Activated B cell treated with CpG ODN at 0.5 μM for 24 hours (primary cell): ENCODE data around the gene TP53I3. TPM values are rescaled to one million over a fixed set of nuclear protein-coding genes. Genes with fewer than 3 reads are reported as not detected.
"Not testable (repeated sequence)": the region's sequence is repeated elsewhere in the genome, so short reads cannot be mapped to it uniquely, and the experiment has no call there.

Experiments
- ATAC-seq: fragments of 200-7000 bp; cut with Tn5 transposase; one replicate; pipeline ENCODE4 v1.10.0; 2021; ENCODE audit warnings: low read depth, mild to moderate bottlenecking, moderate library complexity
- CTCF ChIA-PET: fragments of 350-600 bp; sonication (Branson Sonifier 250); formaldehyde crosslinking; loops from one replicate; lab custom pipeline; 2021; ENCODE audit warnings: antibody characterized with exemption; lab: Charles Lee
- POLR2A ChIA-PET: fragments of 350-600 bp; sonication (Branson Sonifier 250); formaldehyde crosslinking; loops from one replicate; lab custom pipeline; 2021; ENCODE audit warnings: antibody characterized with exemption; lab: Charles Lee
- DNase-seq: peaks from one replicate; pipeline ENCODE4 v3.0.0; 2022
- H3K27ac Mint-ChIP-seq: one replicate; pipeline ENCODE4 v1.8.0; 2020; ENCODE audit warnings: mixed read lengths
- H3K27me3 Mint-ChIP-seq: one replicate; pipeline ENCODE4 v1.8.0; 2021; ENCODE audit warnings: mixed read lengths
- H3K36me3 Mint-ChIP-seq: one replicate; pipeline ENCODE4 v1.8.0; 2021; ENCODE audit warnings: low read depth, mixed read lengths
- H3K4me1 Mint-ChIP-seq: one replicate; pipeline ENCODE4 v1.8.0; 2021; ENCODE audit warnings: mixed read lengths
- H3K4me3 Mint-ChIP-seq: one replicate; pipeline ENCODE4 v1.8.0; 2020; ENCODE audit warnings: mild to moderate bottlenecking, mixed read lengths
- H3K9me3 Mint-ChIP-seq: one replicate; pipeline ENCODE4 v1.8.0; 2020; ENCODE audit warnings: mixed read lengths
- CTCF ChIP-seq: fragments of 200-600 bp; IDR thresholded peaks from one replicate; pipeline ENCODE4 v1.8.0; 2022; ENCODE audit warnings: antibody characterized with exemption, mild to moderate bottlenecking
- intact Hi-C: fragments of 100-400 bp; cut with micrococcal nuclease; formaldehyde crosslinking; loops from one replicate; pipeline ENCODE4 v1.15.1; 2024
- total RNA-seq: library from RNA; stranded (reverse); gene quantifications from 2 replicates; pipeline ENCODE4 v1.2.3, GENCODE V29; 2022

Gene TP53I3
- total RNA-seq, 1 donor from 2014 or later: 6.3 TPM

DNA sequence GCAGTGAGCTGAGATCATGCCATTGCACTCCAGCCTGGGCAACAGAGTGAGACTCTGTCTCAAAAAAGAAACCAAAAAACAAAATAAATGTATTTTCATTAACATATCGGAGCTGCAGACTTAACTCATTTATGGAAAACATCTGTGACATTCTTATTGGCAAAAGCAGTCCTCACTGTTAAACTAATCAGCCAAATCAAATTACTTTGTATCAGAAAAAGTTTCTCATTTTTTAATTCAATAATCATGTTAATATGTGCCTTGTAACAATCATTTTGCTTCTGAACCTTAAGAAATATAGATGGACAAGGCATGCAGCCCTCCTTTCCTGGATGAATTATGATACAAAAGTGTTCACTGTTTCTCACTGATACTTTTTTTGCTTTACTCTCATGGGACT, 18.0 kb upstream of the TP53I3 start:
- Mint-ChIP-seq H3K27me3 (no peaks in the 10 kb centered on the region), H3K27ac (no peak overlapping the region), H3K36me3 (peaks cover 24% of the 10 kb centered on the region), H3K4me1 (peaks cover 26% of the 10 kb centered on the region), H3K4me3 (no peak overlapping the region), H3K9me3 (peaks cover 11% of the 10 kb centered on the region)
- no peak for TF ChIP-seq CTCF
- ChIA-PET POLR2A (no interaction called here), CTCF (interaction anchor here (0.6 kb wide), 1 partner anchor 278 kb away, joined by 3 read pairs; no protein-coding TSS in a partner anchor)
- intact Hi-C loops: no loop called here
- no peak for DNase-seq
- ATAC-seq: no peak

DNA sequence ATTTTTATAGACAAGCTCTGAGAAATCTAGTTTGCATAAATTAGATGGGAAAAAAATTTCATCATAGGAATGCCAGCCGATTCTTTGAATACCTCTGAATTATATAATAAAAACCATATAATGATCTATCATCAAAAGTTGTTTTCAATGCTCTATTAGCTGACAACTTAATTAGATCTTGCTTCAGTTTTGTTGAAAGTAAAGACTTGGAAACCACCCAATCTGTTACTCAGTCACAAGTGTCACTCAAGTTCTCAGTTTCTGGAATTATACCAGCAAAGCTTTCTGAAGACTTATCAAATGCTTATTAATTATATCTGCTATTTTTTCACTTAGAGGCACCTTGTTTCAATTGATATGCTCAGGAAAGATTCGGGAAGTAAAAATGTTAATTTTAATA, 17.4 kb upstream of the TP53I3 start:
- DNase-seq: no peak
- Mint-ChIP-seq H3K9me3 (peaks cover 6% of the 10 kb centered on the region), H3K36me3 (peaks cover 26% of the 10 kb centered on the region), H3K27ac (no peak overlapping the region), H3K4me1 (peaks cover 26% of the 10 kb centered on the region), H3K4me3 (no peak overlapping the region), H3K27me3 (no peaks in the 10 kb centered on the region)
- no peak for ATAC-seq
- intact Hi-C loops: no loop called here
- ChIA-PET CTCF (no interaction called here), POLR2A (no interaction called here)
- TF ChIP-seq CTCF: no peak

DNA sequence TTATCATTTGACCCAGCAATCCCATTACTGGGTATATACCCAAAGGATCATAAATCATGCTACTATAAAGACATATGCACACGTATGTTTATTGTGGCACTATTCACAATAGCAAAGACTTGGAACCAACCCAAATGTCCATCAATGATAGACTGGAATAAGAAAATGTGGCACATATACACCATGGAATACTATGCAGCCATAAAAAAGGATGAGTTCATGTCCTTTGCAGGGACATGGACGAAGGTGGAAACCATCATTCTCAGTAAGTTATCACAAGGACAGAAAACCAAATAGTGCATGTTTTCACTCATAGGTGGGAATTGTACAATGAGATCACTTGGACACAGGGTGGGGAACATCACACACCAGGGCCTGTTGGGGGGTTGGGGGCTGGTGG, 16.1 kb upstream of the TP53I3 start:
- intact Hi-C loops, CTCF ChIA-PET, H3K27ac Mint-ChIP-seq, H3K4me3 Mint-ChIP-seq, H3K9me3 Mint-ChIP-seq, ATAC-seq, DNase-seq, H3K27me3 Mint-ChIP-seq, POLR2A ChIA-PET: not testable (repeated sequence)
- Mint-ChIP-seq H3K36me3 (peaks cover 30% of the 10 kb centered on the region), H3K4me1 (peaks cover 25% of the 10 kb centered on the region)

GRCh38 chr2:24095171-24095677, 10.6 kb upstream of the TP53I3 start:
- POLR2A ChIA-PET, H3K27ac Mint-ChIP-seq, intact Hi-C loops, CTCF ChIA-PET, ATAC-seq, H3K9me3 Mint-ChIP-seq, DNase-seq, H3K27me3 Mint-ChIP-seq, H3K4me3 Mint-ChIP-seq, H3K4me1 Mint-ChIP-seq: not testable (repeated sequence)
- H3K36me3 Mint-ChIP-seq: peaks cover 26% of the 10 kb centered on the region

DNA sequence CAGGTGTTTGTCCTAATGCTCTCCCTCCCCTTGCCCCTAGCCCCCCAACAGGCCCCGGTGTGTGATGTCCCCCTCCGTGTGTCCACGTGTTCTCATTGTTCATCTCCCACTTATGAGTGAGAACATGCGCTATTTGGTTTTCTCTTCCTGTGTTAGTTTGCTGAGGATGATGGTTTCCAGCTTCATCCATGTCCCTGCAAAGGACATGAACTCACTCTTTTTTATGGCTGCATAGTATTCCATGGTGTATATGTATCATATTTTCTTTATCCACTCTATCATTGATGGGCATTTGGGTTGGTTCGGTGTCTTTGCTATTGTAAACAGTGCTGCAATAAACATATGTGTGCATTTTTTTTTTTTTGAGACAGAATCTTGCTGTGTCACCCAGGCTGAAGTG, 8.6 kb upstream of the TP53I3 start:
- H3K4me3 Mint-ChIP-seq, intact Hi-C loops, POLR2A ChIA-PET, H3K4me1 Mint-ChIP-seq, H3K9me3 Mint-ChIP-seq, ATAC-seq, H3K27ac Mint-ChIP-seq, DNase-seq, CTCF ChIA-PET, H3K27me3 Mint-ChIP-seq: not testable (repeated sequence)
- peaks cover 25% of the 10 kb centered on the region for H3K36me3 Mint-ChIP-seq

DNA sequence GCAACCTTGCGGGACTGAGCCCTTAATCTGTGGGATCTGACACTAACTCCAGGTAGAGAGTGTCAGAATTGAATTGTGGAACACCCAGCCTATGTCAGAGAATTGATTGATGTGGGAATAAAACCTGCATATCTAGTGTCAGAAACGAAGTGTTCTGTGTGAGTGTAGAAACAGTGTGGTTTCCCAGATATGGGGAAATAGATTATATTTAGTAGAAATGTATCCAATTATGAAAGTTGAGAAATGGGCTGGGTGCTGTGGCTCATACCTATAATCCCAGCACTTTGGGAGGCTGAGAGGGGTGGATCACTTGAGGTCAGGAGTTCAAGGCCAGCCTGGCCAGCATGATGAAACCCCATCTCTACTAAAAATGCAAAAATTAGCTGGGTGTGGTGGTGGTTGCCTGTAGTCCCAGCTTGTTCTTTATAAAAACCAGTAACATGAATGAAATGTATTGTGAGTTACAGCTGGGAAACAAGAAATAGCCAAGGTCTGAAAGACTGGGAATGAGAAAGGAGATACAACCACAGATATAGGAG, 4.3 kb upstream of the TP53I3 start:
- H3K27me3 Mint-ChIP-seq: no peaks in the 10 kb centered on the region
- H3K4me1 Mint-ChIP-seq: peaks cover 8% of the 10 kb centered on the region
- H3K4me3 Mint-ChIP-seq: no peak overlapping the region
- H3K27ac Mint-ChIP-seq: no peak overlapping the region
- no peak for TF ChIP-seq CTCF
- no peak for ATAC-seq
- peaks cover 11% of the 10 kb centered on the region for H3K36me3 Mint-ChIP-seq
- ChIA-PET POLR2A (no interaction called here), CTCF (no interaction called here)
- no peaks in the 10 kb centered on the region for H3K9me3 Mint-ChIP-seq
- no peak for DNase-seq
- intact Hi-C loops: loop anchor here (10.0 kb wide), 1 partner anchor 454 kb away; no protein-coding TSS in a partner anchor
